Regular cardiac myocyte (primary cell): ENCODE data around the gene NBPF10. TPM values are rescaled to one million over a fixed set of nuclear protein-coding genes. Genes with fewer than 3 reads are reported as not detected.

Experiments
- total RNA-seq: library from RNA; depleted of rRNA; stranded (reverse); fragments of >200 nt; gene quantifications from 2 replicates; pipeline ENCODE4 v1.2.3, GENCODE V29; 2014

Gene NBPF10
- total RNA-seq: 2.5 and 3.1 TPM in 2 replicates

DNA sequence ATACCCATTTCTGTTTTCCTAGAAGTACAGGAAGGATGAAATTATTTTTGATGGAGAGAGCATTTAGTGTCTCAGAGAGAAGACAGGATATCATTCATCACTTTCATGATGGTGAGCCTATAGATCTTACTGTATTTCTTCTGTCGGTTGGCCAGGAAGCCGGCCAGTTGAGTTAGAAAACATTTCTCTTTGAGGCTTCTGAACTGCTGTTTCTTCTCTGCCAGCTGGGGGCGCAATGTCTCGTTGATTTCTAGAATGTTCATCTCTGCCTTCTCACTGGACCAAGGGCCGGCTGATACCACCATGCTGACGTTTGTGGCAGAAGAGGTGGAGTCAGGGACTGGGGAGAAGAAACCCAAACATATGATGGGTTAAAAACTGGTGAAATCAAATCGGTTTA is at the start of gene NBPF10:
Gene NBPF10 (minus strand): TSS at position 340 of the 400 bp plus-strand sequence. CDS start 35 bp downstream, at position 305.

Other genes with a start within 250 kb of the NBPF10 start
- 3.4 and 5.8 TPM in 2 replicates for gene ITGA10, start 234.8 kb downstream of the NBPF10 start, total RNA-seq
- 19.9 and 23.7 TPM in 2 replicates for gene PEX11B, start 226.1 kb downstream of the NBPF10 start, total RNA-seq
- 80.6 and 212 TPM in 2 replicates for gene RBM8A, start 217.3 kb downstream of the NBPF10 start, total RNA-seq
- 15.2 and 23.8 TPM in 2 replicates for gene LIX1L, start 186.8 kb downstream of the NBPF10 start, total RNA-seq
- 0.28 and 0.38 TPM in 2 replicates for gene ANKRD34A, start 180.2 kb downstream of the NBPF10 start, total RNA-seq
- gene POLR3GL, start 180.1 kb downstream of the NBPF10 start, total RNA-seq: 12.4 and 19.2 TPM in 2 replicates
- gene TXNIP, start 148.2 kb downstream of the NBPF10 start, total RNA-seq: 101 and 115 TPM in 2 replicates
- gene HJV, start 123.1 kb downstream of the NBPF10 start, total RNA-seq: not detected in 2 replicates
- 80.7 and 93.0 TPM in 2 replicates for gene NOTCH2NLA, start 84.2 kb upstream of the NBPF10 start, total RNA-seq